ENCODE measurements around the gene CDH13.

The CDH13 gene

GRCh38 chr16:83470416-83470815 is 843.6 kb downstream of the CDH13 start:
- no peak for DNase-seq

GRCh38 chr16:83472776-83473501 is 846.2 kb downstream of the CDH13 start:
- DNase-seq = no peak

GRCh38 chr16:83473926-83474650 is 847.3 kb downstream of the CDH13 start:
- DNase-seq = no peak

- DNase-seq = no peak
Observed at GRCh38 chr16:83475108-83475507, 848.3 kb downstream of the CDH13 start.

- no peak for DNase-seq
Observed at GRCh38 chr16:83481589-83481988, 854.8 kb downstream of the CDH13 start.

- DNase-seq = no peak
Observed at GRCh38 chr16:83482545-83483162, 855.9 kb downstream of the CDH13 start.

GRCh38 chr16:83490073-83490472 is 863.3 kb downstream of the CDH13 start:
- no peak for DNase-seq

- DNase-seq = no peak
Observed at GRCh38 chr16:83494459-83494858, 867.7 kb downstream of the CDH13 start.

GRCh38 chr16:83501481-83501880 is 874.7 kb downstream of the CDH13 start:
- DNase-seq = no peak

GRCh38 chr16:83508295-83508694 is 881.5 kb downstream of the CDH13 start:
- no peak for DNase-seq

GRCh38 chr16:83509316-83509715 is 882.5 kb downstream of the CDH13 start:
- DNase-seq = no peak

GRCh38 chr16:83510906-83511305 is 884.1 kb downstream of the CDH13 start:
- no peak for DNase-seq

- DNase-seq = no peak
Observed at GRCh38 chr16:83513008-83513755, 886.4 kb downstream of the CDH13 start.

- DNase-seq = no peak
Observed at GRCh38 chr16:83515395-83515794, 888.6 kb downstream of the CDH13 start.

- DNase-seq = no peak
Observed at GRCh38 chr16:83516931-83517330, 890.2 kb downstream of the CDH13 start.

GRCh38 chr16:83517398-83517797 is 890.6 kb downstream of the CDH13 start:
- DNase-seq = no peak

- DNase-seq = no peak
Observed at GRCh38 chr16:83520596-83520995, 893.8 kb downstream of the CDH13 start.

- no peak for DNase-seq
Observed at GRCh38 chr16:83530293-83530692, 903.5 kb downstream of the CDH13 start.

GRCh38 chr16:83532634-83533033 is 905.9 kb downstream of the CDH13 start:
- DNase-seq = no peak

- DNase-seq = no peak
Observed at GRCh38 chr16:83533193-83533592, 906.4 kb downstream of the CDH13 start.

GRCh38 chr16:83538707-83539106 is 911.9 kb downstream of the CDH13 start:
- DNase-seq = no peak

- no peak for DNase-seq
Observed at GRCh38 chr16:83539736-83540490, 913.1 kb downstream of the CDH13 start.

GRCh38 chr16:83541231-83541630 is 914.5 kb downstream of the CDH13 start:
- DNase-seq = no peak
